Neuronal stem cell (in vitro differentiated cells): ENCODE measurements around the gene PHC1.
"Not testable (repeated sequence)": the region's sequence is repeated elsewhere in the genome, so short reads cannot be mapped to it uniquely, and the experiment has no call there.

Experiments used
- DNase-seq: peaks from one replicate; pipeline ENCODE4 v3.0.0-alpha.2; 2013; ENCODE audit warnings: low spot score
- H2AFZ ChIP-seq: one replicate; pipeline ENCODE4 v1.6.1; 2013; ENCODE audit warnings: mild to moderate bottlenecking, low read length, inconsistent platforms
- H2AK5ac ChIP-seq: 2 replicates; pipeline ENCODE4 v1.6.1; 2013; ENCODE audit warnings: low read depth, mild to moderate bottlenecking, inconsistent platforms, low read length, moderate library complexity, mixed read lengths
- H2BK120ac ChIP-seq: 2 replicates; pipeline ENCODE4 v1.6.1; 2013; ENCODE audit warnings: low read depth, mild to moderate bottlenecking, inconsistent platforms, low read length, moderate library complexity, mixed read lengths
- H2BK12ac ChIP-seq: one replicate; pipeline ENCODE4 v1.6.1; 2013; ENCODE audit warnings: low read length, inconsistent platforms
- H2BK15ac ChIP-seq: 2 replicates; pipeline ENCODE4 v1.6.1; 2013; ENCODE audit warnings: mild to moderate bottlenecking, low read length, inconsistent platforms, mixed read lengths
- H2BK5ac ChIP-seq: one replicate; pipeline ENCODE4 v1.6.1; 2013; ENCODE audit warnings: inconsistent platforms, mild to moderate bottlenecking, low read length, moderate library complexity
- H3K14ac ChIP-seq: one replicate; pipeline ENCODE4 v1.6.1; 2013; ENCODE audit warnings: low read length, inconsistent platforms
- H3K18ac ChIP-seq: 2 replicates; pipeline ENCODE4 v1.6.1; 2013; ENCODE audit warnings: low read length, inconsistent platforms
- H3K23ac ChIP-seq: 2 replicates; pipeline ENCODE4 v1.6.1; 2013; ENCODE audit warnings: low read depth, mild to moderate bottlenecking, mixed read lengths, low read length, inconsistent platforms; ENCODE audit not compliant: poor library complexity
- H3K27ac ChIP-seq: replicated peaks from 3 replicates; pipeline ENCODE4 v1.5.1; 2013; ENCODE audit warnings: low read length, inconsistent platforms
- H3K27me3 ChIP-seq, 3 experiments: 2 replicates each; pipeline ENCODE4 v1.6.1; 2013; ENCODE audit warnings: low read length in 3 of 3, mild to moderate bottlenecking in 2 of 3, inconsistent platforms in 1 of 3, low read depth in 1 of 3, mixed read lengths in 1 of 3, moderate library complexity in 1 of 3; ENCODE audit not compliant: control insufficient read depth in 3 of 3, insufficient read depth in 3 of 3
- H3K36me3 ChIP-seq, 2 donors: replicated peaks in 1 of 2; 2 replicates each; pipeline ENCODE4 v1.6.1; 2013; ENCODE audit warnings: low read length in 2 of 2; ENCODE audit not compliant: control insufficient read depth in 2 of 2, insufficient read depth in 2 of 2
- H3K4ac ChIP-seq: 2 replicates; pipeline ENCODE4 v1.6.1; 2013; ENCODE audit warnings: inconsistent platforms, mild to moderate bottlenecking, low read length, moderate library complexity
- H3K4me1 ChIP-seq, 2 donors: 1 replicate in 1 of 2; 2 replicates in 1 of 2; pipeline ENCODE4 v1.6.1; 2013; ENCODE audit warnings: low read length in 2 of 2, low read depth in 1 of 2; ENCODE audit not compliant: control insufficient read depth in 2 of 2, insufficient read depth in 1 of 2
- H3K4me2 ChIP-seq: one replicate; pipeline ENCODE4 v1.6.1; 2013; ENCODE audit warnings: mild to moderate bottlenecking, low read length, inconsistent platforms; ENCODE audit not compliant: insufficient read depth, poor library complexity, severe bottlenecking
- H3K4me3 ChIP-seq, 2 donors: 2 replicates each; pipeline ENCODE4 v1.5.1; 2013; ENCODE audit warnings: low read length in 2 of 2, mild to moderate bottlenecking in 2 of 2, inconsistent platforms in 1 of 2, moderate library complexity in 1 of 2
- H3K79me1 ChIP-seq: one replicate; pipeline ENCODE4 v1.6.1; 2013; ENCODE audit warnings: low read depth, mild to moderate bottlenecking, inconsistent platforms, low read length, moderate library complexity
- H3K9ac ChIP-seq: one replicate; pipeline ENCODE4 v1.6.1; 2013; ENCODE audit warnings: mild to moderate bottlenecking, low read depth, low read length, inconsistent platforms; ENCODE audit not compliant: poor library complexity
- H3K9me3 ChIP-seq, 2 donors: replicated peaks in 1 of 2; 2 replicates each; pipeline versions ENCODE3 to v1.6.1; 2013; ENCODE audit warnings: low read length in 2 of 2, mild to moderate bottlenecking in 2 of 2, inconsistent platforms in 1 of 2, low read depth in 1 of 2, mixed read lengths in 1 of 2, moderate library complexity in 1 of 2; ENCODE audit not compliant: control insufficient read depth in 2 of 2, insufficient read depth in 1 of 2
- H4K8ac ChIP-seq: one replicate; pipeline ENCODE4 v1.6.1; 2013; ENCODE audit warnings: low read depth, mild to moderate bottlenecking, inconsistent platforms, low read length, moderate library complexity
- H4K91ac ChIP-seq: one replicate; pipeline ENCODE4 v1.6.1; 2013; ENCODE audit warnings: low read length, low read depth, mild to moderate bottlenecking, inconsistent platforms; ENCODE audit not compliant: poor library complexity
- WGBS, 2 donors: extraction: QIAGEN DNeasy Blood & Tissue Kit; methylation state at CpG; one replicate each; pipeline ENCODE4 v1.1.7; 2013; ENCODE audit warnings: missing lambda C conversion rate in 2 of 2, mixed read lengths in 1 of 2; ENCODE audit not compliant: insufficient read length in 2 of 2, insufficient replicate concordance in 1 of 2; ENCODE audit errors: extremely low coverage in 2 of 2; 5-methylcytosine and 5-hydroxymethylcytosine counted together

Gene PHC1

DNA sequence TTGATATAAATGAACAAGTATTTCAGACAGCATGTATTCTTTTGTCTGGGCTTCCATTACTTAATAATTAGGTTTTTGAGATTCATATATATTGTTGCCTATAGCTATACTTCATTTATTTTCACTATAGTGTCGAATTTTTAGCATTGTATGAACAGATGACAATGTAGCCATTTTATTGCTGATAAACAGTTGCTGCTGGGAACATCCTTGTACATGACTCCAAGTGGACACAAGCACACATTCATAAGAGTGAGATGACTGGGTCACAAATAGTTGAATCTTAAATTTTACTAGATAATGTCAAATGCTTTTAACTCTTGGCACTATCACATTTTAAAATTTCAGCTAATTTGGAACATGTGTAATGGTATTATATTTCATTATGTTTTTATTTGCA lies 19.3 kb upstream of the PHC1 start:
- Histone ChIP-seq H3K9ac (no peak overlapping the region), H3K4me1 (no peaks in the 10 kb centered on the region), H3K18ac (no peak overlapping the region), H3K27me3 (no peaks in the 10 kb centered on the region), H4K91ac (no peak overlapping the region), H4K8ac (no peak overlapping the region), H2BK12ac (no peak overlapping the region), H2BK5ac (no peak overlapping the region), H2AK5ac (no peak overlapping the region), H2BK120ac (no peak overlapping the region), H3K4me3 (no peak overlapping the region), H3K4ac (no peak overlapping the region), H3K4me2 (no peak overlapping the region), H3K23ac (no peak overlapping the region), H2AFZ (no peak overlapping the region), H3K79me1 (no peaks in the 10 kb centered on the region), H3K14ac (no peak overlapping the region), H2BK15ac (no peak overlapping the region), H3K27ac (no peak overlapping the region), H3K36me3 (no peaks in the 10 kb centered on the region), H3K9me3 (no peaks in the 10 kb centered on the region)
- no peak for DNase-seq
- whole genome bisulfite sequencing, 2 donors = no CpG with 5 or more reads among the region's 1 CpG

DNA sequence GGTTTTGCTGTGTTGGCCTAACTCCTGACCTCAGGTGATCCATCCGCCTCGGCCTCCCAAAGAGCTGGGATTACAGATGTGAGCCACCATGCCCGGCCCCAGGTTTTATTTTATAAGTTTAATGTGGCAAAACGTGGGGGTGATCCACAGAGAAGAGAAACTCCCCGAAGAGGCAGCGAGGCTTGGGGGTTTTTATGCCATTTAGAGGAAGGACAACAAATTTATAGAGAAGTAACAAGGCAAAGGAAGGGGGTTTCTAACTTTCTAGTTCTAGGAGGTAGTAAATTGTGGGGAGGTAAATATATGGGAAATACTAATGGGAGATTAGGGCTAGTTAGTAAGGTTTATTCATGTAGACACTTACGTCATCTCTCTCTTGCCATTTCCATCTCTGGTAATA lies 17.2 kb upstream of the PHC1 start:
- H3K27ac ChIP-seq = no peak overlapping the region
- no peak overlapping the region for H2BK15ac ChIP-seq
- no peak overlapping the region for H2BK12ac ChIP-seq
- H3K27me3 ChIP-seq = no peaks in the 10 kb centered on the region
- no peak overlapping the region for H2BK120ac ChIP-seq
- H3K36me3 ChIP-seq = no peaks in the 10 kb centered on the region
- H3K18ac ChIP-seq = no peak overlapping the region
- no peak for DNase-seq
- H3K4me3 ChIP-seq = no peak overlapping the region
- no peak overlapping the region for H2AK5ac ChIP-seq
- H3K14ac ChIP-seq = no peak overlapping the region
- H3K4me2 ChIP-seq = no peak overlapping the region
- no CpG with 5 or more reads among the region's 7 CpGs for WGBS, 2 donors
- H3K79me1 ChIP-seq = no peaks in the 10 kb centered on the region
- no peak overlapping the region for H4K91ac ChIP-seq
- no peak overlapping the region for H2BK5ac ChIP-seq
- no peak overlapping the region for H2AFZ ChIP-seq
- H3K4ac ChIP-seq = no peak overlapping the region
- H3K4me1 ChIP-seq = no peaks in the 10 kb centered on the region
- no peaks in the 10 kb centered on the region for H3K9me3 ChIP-seq
- no peak overlapping the region for H3K23ac ChIP-seq
- no peak overlapping the region for H4K8ac ChIP-seq
- H3K9ac ChIP-seq = no peak overlapping the region

DNA sequence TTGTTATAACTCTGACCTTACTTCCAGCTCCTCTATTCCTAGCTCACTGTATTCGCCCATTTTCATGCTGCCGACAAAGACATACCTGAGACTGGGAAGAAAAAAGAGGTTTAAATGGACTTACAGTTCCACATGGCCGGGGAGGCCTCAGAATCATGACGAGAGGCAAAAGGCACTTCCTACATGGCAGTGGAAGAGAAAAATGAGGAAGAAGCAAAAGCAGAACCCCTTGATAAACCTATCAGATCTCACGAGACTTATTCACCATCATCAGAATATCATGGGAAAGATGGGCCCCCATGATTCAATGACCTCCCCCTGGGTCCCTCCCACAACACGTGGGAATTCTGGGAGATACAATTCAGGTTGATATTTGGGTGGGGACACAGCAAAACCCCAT lies 14.5 kb upstream of the PHC1 start:
- Histone ChIP-seq H3K27ac (no peak overlapping the region), H3K23ac (no peak overlapping the region), H2BK5ac (no peak overlapping the region), H3K9ac (no peak overlapping the region), H2BK12ac (no peak overlapping the region), H3K27me3 (no peaks in the 10 kb centered on the region), H3K14ac (no peak overlapping the region), H3K4me1 (no peaks in the 10 kb centered on the region), H3K4me2 (no peak overlapping the region), H2BK15ac (no peak overlapping the region), H4K91ac (no peak overlapping the region), H3K4ac (no peak overlapping the region), H3K4me3 (no peak overlapping the region), H3K18ac (no peak overlapping the region), H2BK120ac (no peak overlapping the region), H3K79me1 (no peaks in the 10 kb centered on the region), H4K8ac (no peak overlapping the region), H3K9me3 (no peaks in the 10 kb centered on the region), H2AK5ac (no peak overlapping the region), H2AFZ (no peak overlapping the region), H3K36me3 (no peaks in the 10 kb centered on the region)
- WGBS, 2 donors = no CpG with 5 or more reads among the region's 6 CpGs
- no peak for DNase-seq

DNA sequence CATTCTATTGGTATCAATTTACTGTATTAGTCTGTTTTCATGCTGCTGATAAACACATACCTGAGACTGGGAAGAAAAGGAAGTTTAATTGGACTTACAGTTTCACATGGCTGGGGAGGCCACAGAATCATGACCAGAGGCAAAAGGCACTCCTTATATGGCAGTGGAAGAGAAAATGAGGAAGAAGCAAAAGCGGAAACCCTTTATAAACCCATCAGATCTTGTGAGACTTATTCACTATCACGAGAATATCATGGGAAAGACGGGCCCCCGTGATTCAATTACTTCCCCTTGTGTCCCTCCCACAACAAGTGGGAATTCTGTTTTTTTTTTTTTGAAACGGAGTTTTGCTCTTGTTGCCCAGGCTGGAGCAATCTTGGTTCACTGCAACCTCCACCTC lies 11.6 kb upstream of the PHC1 start:
- not testable (repeated sequence) for H2BK12ac ChIP-seq, H3K4me1 ChIP-seq, H3K9ac ChIP-seq, H3K27me3 ChIP-seq, H2BK5ac ChIP-seq, H2BK120ac ChIP-seq, H4K91ac ChIP-seq, H3K79me1 ChIP-seq, H3K4ac ChIP-seq, H2AK5ac ChIP-seq, DNase-seq, H3K36me3 ChIP-seq, H3K27ac ChIP-seq, H2BK15ac ChIP-seq, H2AFZ ChIP-seq, H4K8ac ChIP-seq, H3K9me3 ChIP-seq, H3K23ac ChIP-seq, H3K14ac ChIP-seq, H3K4me3 ChIP-seq, H3K18ac ChIP-seq, H3K4me2 ChIP-seq
- no CpG with 5 or more reads among the region's 5 CpGs for WGBS, 2 donors
